Endothelial cell of hepatic sinusoid (primary cell): ENCODE measurements around the gene PNPLA1.

Experiments used
- in situ Hi-C: cut with HindIII; loops from 2 replicates; pipeline ENCODE4 v1.10.0; 2017; ENCODE audit warnings: low sequenced_read_pairs

Gene PNPLA1

GRCh38 chr6:36352477-36353157, 82.8 kb downstream of the PNPLA1 start:
- in situ Hi-C loops = no loop called here

- in situ Hi-C loops = no loop called here
These were observed 83.6 kb downstream of the PNPLA1 start for GRCh38 chr6:36353411-36353915.

GRCh38 chr6:36355819-36356218, 86.0 kb downstream of the PNPLA1 start:
- in situ Hi-C loops = no loop called here

- in situ Hi-C loops = no loop called here
These were observed 88.0 kb downstream of the PNPLA1 start for GRCh38 chr6:36357872-36358225.
